Colonic mucosa (tissue), 4 donors: ENCODE measurements around the gene EHBP1. TPM values are rescaled to one million over a fixed set of nuclear protein-coding genes. Genes with fewer than 3 reads are reported as not detected.

Source experiments
- DNase-seq: peaks from one replicate; pipeline ENCODE4 v3.0.0-alpha.2; 2020
- H3K27ac ChIP-seq: fragments of 200-600 bp; one replicate; pipeline ENCODE4 v1.8.0; 2021
- H3K27me3 ChIP-seq: fragments of 200-600 bp; one replicate; pipeline ENCODE4 v1.8.0; 2021
- H3K36me3 ChIP-seq: fragments of 200-600 bp; one replicate; pipeline ENCODE4 v1.8.0; 2021
- H3K4me1 ChIP-seq: fragments of 200-600 bp; one replicate; pipeline ENCODE4 v1.8.0; 2021; ENCODE audit warnings: mild to moderate bottlenecking
- H3K4me3 ChIP-seq: fragments of 200-600 bp; one replicate; pipeline ENCODE4 v1.8.0; 2021
- H3K9ac ChIP-seq, 2 donors: one replicate each; pipeline ENCODE4 v1.7.0; 2013; ENCODE audit warnings: control low read depth in 2 of 2, low read depth in 2 of 2, low read length in 2 of 2
- H3K9me3 ChIP-seq: fragments of 200-600 bp; one replicate; pipeline ENCODE4 v1.8.0; 2021
- CTCF ChIP-seq: fragments of 200-600 bp; IDR thresholded peaks from one replicate; pipeline ENCODE4 v1.8.0; 2022; ENCODE audit warnings: antibody characterized with exemption, mild to moderate bottlenecking
- intact Hi-C: fragments of 100-400 bp; cut with DNase I; formaldehyde crosslinking; loops from one replicate; pipeline ENCODE4 v1.14.1; 2022
- total RNA-seq, 2 donors: library from RNA; stranded (reverse); fragmentation: NEBNext Ultra II Directional in 1 of 2; extraction: Animal tissue kit (Norgen Biotek cat#: 25700) in 1 of 2; gene quantifications; one replicate each; pipeline ENCODE4 v1.2.1, GENCODE V29; 2021
- donor health status: healthy.
- donor health status: DM: no; HTN: no; CAD: no.
- donor health status: DM: no; HTN: no; CAD: no.

EHBP1 gene
- total RNA-seq, 2 donors from 2014 or later = 23.6 to 32.7 TPM

GRCh38 chr2:62718225-62718822 is 12.8 kb downstream of the EHBP1 start:
- H3K27me3 ChIP-seq = no peaks in the 10 kb centered on the region
- no peaks in the 10 kb centered on the region for H3K4me1 ChIP-seq
- H3K4me3 ChIP-seq = no peak overlapping the region
- no peak overlapping the region for H3K27ac ChIP-seq
- H3K36me3 ChIP-seq = no peaks in the 10 kb centered on the region
- no peak overlapping the region for H3K9ac ChIP-seq
- no peak for TF ChIP-seq CTCF
- DNase-seq = no peak
- intact Hi-C loops = no loop called here
- H3K9me3 ChIP-seq = no peaks in the 10 kb centered on the region

- DNase-seq = no peak
- no peak overlapping the region for H3K9ac ChIP-seq
- H3K9me3 ChIP-seq = no peaks in the 10 kb centered on the region
- no peak for TF ChIP-seq CTCF
- intact Hi-C loops = no loop called here
- no peak overlapping the region for H3K27ac ChIP-seq
- no peaks in the 10 kb centered on the region for H3K27me3 ChIP-seq
- H3K4me3 ChIP-seq = no peak overlapping the region
- H3K36me3 ChIP-seq = no peaks in the 10 kb centered on the region
- H3K4me1 ChIP-seq = no peaks in the 10 kb centered on the region
Observed at GRCh38 chr2:62719757-62720156, 14.2 kb downstream of the EHBP1 start.

GRCh38 chr2:62722679-62723078 is 17.2 kb downstream of the EHBP1 start:
- Histone ChIP-seq H3K27me3 (no peaks in the 10 kb centered on the region), H3K27ac (no peak overlapping the region), H3K36me3 (no peaks in the 10 kb centered on the region), H3K4me3 (no peak overlapping the region), H3K9ac (no peak overlapping the region), H3K9me3 (no peaks in the 10 kb centered on the region), H3K4me1 (no peaks in the 10 kb centered on the region)
- TF ChIP-seq CTCF = no peak
- no peak for DNase-seq
- intact Hi-C loops = no loop called here

GRCh38 chr2:62723253-62723652 is 17.7 kb downstream of the EHBP1 start:
- Histone ChIP-seq H3K36me3 (no peaks in the 10 kb centered on the region), H3K27me3 (no peaks in the 10 kb centered on the region), H3K4me3 (no peak overlapping the region), H3K4me1 (no peaks in the 10 kb centered on the region), H3K9ac (no peak overlapping the region), H3K27ac (no peak overlapping the region), H3K9me3 (no peaks in the 10 kb centered on the region)
- no peak for DNase-seq
- intact Hi-C loops = no loop called here
- no peak for TF ChIP-seq CTCF

- Histone ChIP-seq H3K9ac (no peak overlapping the region), H3K27ac (no peak overlapping the region), H3K27me3 (no peaks in the 10 kb centered on the region), H3K9me3 (no peaks in the 10 kb centered on the region), H3K4me3 (no peak overlapping the region), H3K36me3 (no peaks in the 10 kb centered on the region), H3K4me1 (no peaks in the 10 kb centered on the region)
- no peak for TF ChIP-seq CTCF
- DNase-seq = no peak
- intact Hi-C loops = no loop called here
Observed at GRCh38 chr2:62724106-62724505, 18.6 kb downstream of the EHBP1 start.
